Kidney (tissue), 14 donors: ENCODE results near the gene WIPF1. TPM values are rescaled to one million over a fixed set of nuclear protein-coding genes. Genes with fewer than 3 reads are reported as not detected.

Experiments used
- DNase-seq, 5 donors: peaks; one replicate each; pipeline ENCODE4 v3.0.0-alpha.2; 2013 to 2020
- FAIRE-seq: peaks from 2 replicates; lab custom pipeline; 2012; peaks lifted over from hg19 to GRCh38; lab: Jason Lieb, UNC
- H3K27ac ChIP-seq, 2 donors: one replicate each; pipeline ENCODE4 v1.7.0; 2013; ENCODE audit warnings: low read depth in 2 of 2, low read length in 2 of 2, inconsistent platforms in 1 of 2
- H3K27me3 ChIP-seq: one replicate; pipeline ENCODE4 v1.7.1; 2013; ENCODE audit warnings: low read length, inconsistent platforms; ENCODE audit not compliant: control insufficient read depth, insufficient read depth
- H3K36me3 ChIP-seq, 3 donors: one replicate each; pipeline versions ENCODE4 v1.7.0 to v1.7.1; 2013; ENCODE audit warnings: low read length in 3 of 3, control low read depth in 1 of 3, inconsistent platforms in 1 of 3; ENCODE audit not compliant: insufficient read depth in 3 of 3, control insufficient read depth in 2 of 3
- H3K4me1 ChIP-seq, 3 donors: one replicate each; pipeline versions ENCODE4 v1.7.0 to v1.7.1; 2013; ENCODE audit warnings: low read length in 3 of 3, inconsistent platforms in 1 of 3, low read depth in 1 of 3; ENCODE audit not compliant: control insufficient read depth in 2 of 3, insufficient read depth in 2 of 3
- H3K4me3 ChIP-seq, 3 donors: one replicate each; pipeline versions ENCODE4 v1.7.0 to v1.8.1; 2013; ENCODE audit warnings: low read length in 3 of 3, control low read depth in 1 of 3, inconsistent platforms in 1 of 3
- H3K9ac ChIP-seq, 3 donors: one replicate each; pipeline versions ENCODE4 v1.7.0 to v1.7.1; 2013; ENCODE audit warnings: low read length in 3 of 3, control low read depth in 1 of 3, inconsistent platforms in 1 of 3
- H3K9me3 ChIP-seq, 3 donors: one replicate each; pipeline versions ENCODE4 v1.7.0 to v1.7.1; 2013; ENCODE audit warnings: low read length in 3 of 3, control low read depth in 1 of 3, inconsistent platforms in 1 of 3; ENCODE audit not compliant: control insufficient read depth in 2 of 3, insufficient read depth in 1 of 3
- intact Hi-C: fragments of 100-400 bp; cut with DNase I; formaldehyde crosslinking; loops from one replicate; pipeline ENCODE4 v1.11.1; 2022
- polyA plus RNA-seq: library from polyadenylated mRNA; stranded (reverse); fragments of 350-450 nt; fragmentation: Illumina TruSeq; extraction: RNeasy Lipid Tissue Mini Kit (QIAGEN cat#74804); gene quantifications from one replicate; pipeline ENCODE4 v1.2.3, GENCODE V29; 2014; ENCODE audit warnings: low read depth, low replicate concordance; ENCODE audit not compliant: insufficient read depth
- total RNA-seq: library from RNA; stranded (reverse); fragmentation: NEBNext Ultra II Directional; extraction: Animal tissue kit (Norgen Biotek cat#: 25700); gene quantifications from one replicate; pipeline ENCODE4 v1.2.1, GENCODE V29; 2021
- TF ChIP-seq, protein P1 (sequence below): IDR thresholded peaks from 3 replicates; pipeline ENCODE4 v1.5.1; 2012; ENCODE audit warnings: mild to moderate bottlenecking, moderate library complexity, borderline replicate concordance; ENCODE audit not compliant: insufficient read depth; ENCODE audit errors: extremely low read depth
- donor health status: control.
- donor health status: control.
- donor health status: control.
- donor health status: control.
- donor health status: control.
- donor health status: DM: yes; HTN: yes; CAD: no.
- donor health status: Normal renal cell carcinoma (clear cell type).

Gene WIPF1
- total and polyA plus RNA-seq, 2 donors from 2014 or later: 11.7 to 55.0 TPM

DNA sequence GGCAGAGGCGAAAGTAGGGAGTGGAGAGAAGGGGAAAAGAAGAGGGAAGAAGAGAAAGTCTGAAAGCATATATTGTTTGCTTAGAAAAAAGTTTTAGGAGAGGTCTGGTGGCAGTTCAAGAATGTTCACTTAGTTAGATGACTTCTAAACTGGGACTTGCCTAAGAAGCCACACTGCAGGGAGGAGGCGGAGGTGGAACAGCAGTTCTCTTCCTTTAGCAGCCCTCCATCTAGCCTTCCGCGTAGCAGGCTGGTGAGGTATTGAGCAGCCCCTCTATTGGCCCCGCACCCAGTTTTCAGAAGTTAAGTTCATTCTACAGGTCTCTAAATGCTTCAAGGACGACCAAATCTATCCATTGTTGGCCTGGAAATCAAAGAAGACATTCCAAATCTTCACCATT lies 31.9 kb upstream of the WIPF1 start:
- intact Hi-C loops: no loop called here

DNA sequence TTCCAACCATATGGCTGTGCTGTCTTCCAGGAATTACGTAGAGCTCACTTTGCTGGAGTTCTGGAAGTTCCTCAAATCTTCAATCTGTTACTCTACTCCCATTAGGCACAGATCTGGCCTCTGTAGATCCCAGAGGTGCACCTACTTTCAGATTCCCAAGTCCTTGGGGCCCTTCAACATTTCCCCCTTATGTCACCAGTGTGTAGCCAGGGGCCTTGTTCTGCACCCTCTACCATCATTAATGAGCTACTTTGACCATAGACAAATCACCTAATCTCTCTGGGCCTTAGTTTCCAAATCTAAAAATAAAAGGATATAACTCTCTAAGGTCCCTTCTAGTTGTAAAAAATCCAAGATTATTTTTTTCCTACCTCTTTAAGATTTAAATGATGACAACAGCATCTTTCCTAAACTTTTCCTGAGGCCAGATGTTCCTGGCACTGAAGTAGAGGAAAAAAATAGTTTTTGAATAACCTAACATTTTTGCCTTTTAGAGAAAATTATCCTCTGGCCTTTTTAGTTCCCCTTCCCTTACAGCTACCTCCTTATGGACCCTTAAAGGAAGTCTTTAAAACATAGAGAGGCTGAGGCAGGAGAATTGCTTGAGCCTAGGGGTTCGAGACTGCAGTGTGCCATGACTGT lies 31.0 kb upstream of the WIPF1 start:
- H3K4me3 ChIP-seq: no peak overlapping the region
- no peak overlapping the region for H3K9ac ChIP-seq
- no peaks in the 10 kb centered on the region for H3K27me3 ChIP-seq
- H3K9me3 ChIP-seq: no peaks in the 10 kb centered on the region
- peaks cover 0 to 28% (median 13%) of the 10 kb centered on the region in 3 donors for H3K4me1 ChIP-seq
- DNase-seq (no peak), FAIRE-seq (no peak)
- intact Hi-C loops: no loop called here
- peaks cover 0 to 3% (median 0%) of the 10 kb centered on the region in 3 donors for H3K36me3 ChIP-seq
- TF ChIP-seq, protein P1, sequence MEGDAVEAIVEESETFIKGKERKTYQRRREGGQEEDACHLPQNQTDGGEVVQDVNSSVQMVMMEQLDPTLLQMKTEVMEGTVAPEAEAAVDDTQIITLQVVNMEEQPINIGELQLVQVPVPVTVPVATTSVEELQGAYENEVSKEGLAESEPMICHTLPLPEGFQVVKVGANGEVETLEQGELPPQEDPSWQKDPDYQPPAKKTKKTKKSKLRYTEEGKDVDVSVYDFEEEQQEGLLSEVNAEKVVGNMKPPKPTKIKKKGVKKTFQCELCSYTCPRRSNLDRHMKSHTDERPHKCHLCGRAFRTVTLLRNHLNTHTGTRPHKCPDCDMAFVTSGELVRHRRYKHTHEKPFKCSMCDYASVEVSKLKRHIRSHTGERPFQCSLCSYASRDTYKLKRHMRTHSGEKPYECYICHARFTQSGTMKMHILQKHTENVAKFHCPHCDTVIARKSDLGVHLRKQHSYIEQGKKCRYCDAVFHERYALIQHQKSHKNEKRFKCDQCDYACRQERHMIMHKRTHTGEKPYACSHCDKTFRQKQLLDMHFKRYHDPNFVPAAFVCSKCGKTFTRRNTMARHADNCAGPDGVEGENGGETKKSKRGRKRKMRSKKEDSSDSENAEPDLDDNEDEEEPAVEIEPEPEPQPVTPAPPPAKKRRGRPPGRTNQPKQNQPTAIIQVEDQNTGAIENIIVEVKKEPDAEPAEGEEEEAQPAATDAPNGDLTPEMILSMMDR: no peak
- H3K27ac ChIP-seq: no peak overlapping the region

More for the DNA sequence above, 31.9 kb upstream of the WIPF1 start:
- Histone ChIP-seq H3K4me1 (peaks cover 3 to 28% (median 14%) of the 10 kb centered on the region in 3 donors), H3K27me3 (no peaks in the 10 kb centered on the region), H3K4me3 (no peak overlapping the region), H3K9me3 (no peaks in the 10 kb centered on the region), H3K36me3 (peaks cover 0 to 3% (median 0%) of the 10 kb centered on the region in 3 donors), H3K27ac (no peak overlapping the region), H3K9ac (no peak overlapping the region)
- FAIRE-seq (no peak), DNase-seq (no peak)
- TF ChIP-seq, protein P1: no peak

DNA sequence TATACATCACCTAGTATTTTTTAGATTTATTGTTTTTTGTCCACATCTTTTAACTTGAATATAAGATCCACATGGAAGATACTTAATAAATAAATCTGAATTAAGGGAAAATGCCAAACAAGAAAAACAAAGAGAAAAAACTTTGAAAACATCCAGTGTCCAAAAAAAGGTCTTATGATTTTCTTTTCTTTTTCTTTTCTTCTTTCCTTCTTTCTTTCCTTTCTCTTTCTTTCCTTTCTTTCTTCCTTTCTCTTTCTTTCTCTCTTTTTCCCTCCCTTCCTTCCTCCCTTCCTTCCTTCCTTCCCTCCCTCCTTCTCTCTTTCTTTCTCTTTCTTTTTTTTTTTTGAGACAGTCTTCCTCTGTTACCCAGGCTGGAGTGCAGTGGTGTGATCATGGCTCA lies 29.6 kb upstream of the WIPF1 start:
- no peak overlapping the region for H3K9ac ChIP-seq
- DNase-seq (no peak), FAIRE-seq (no peak)
- intact Hi-C loops: no loop called here
- TF ChIP-seq, protein P1: no peak
- H3K27ac ChIP-seq: no peak overlapping the region
- H3K4me3 ChIP-seq: no peak overlapping the region
- peaks cover 0 to 24% (median 8%) of the 10 kb centered on the region in 3 donors for H3K4me1 ChIP-seq
- H3K9me3 ChIP-seq: no peaks in the 10 kb centered on the region
- H3K36me3 ChIP-seq: peaks cover 0 to 3% (median 0%) of the 10 kb centered on the region in 3 donors
- H3K27me3 ChIP-seq: no peaks in the 10 kb centered on the region
